ENCODE results near the gene NDUFS3. TPM values are rescaled to one million over a fixed set of nuclear protein-coding genes. Genes with fewer than 3 reads are reported as not detected.

NDUFS3 gene
- total and polyA plus RNA-seq, 10 of the 15 experiments (the other 5 are each of a cell fraction or from before 2014, with no cell fraction given): 22.3 to 217 (median 125) TPM

DNA sequence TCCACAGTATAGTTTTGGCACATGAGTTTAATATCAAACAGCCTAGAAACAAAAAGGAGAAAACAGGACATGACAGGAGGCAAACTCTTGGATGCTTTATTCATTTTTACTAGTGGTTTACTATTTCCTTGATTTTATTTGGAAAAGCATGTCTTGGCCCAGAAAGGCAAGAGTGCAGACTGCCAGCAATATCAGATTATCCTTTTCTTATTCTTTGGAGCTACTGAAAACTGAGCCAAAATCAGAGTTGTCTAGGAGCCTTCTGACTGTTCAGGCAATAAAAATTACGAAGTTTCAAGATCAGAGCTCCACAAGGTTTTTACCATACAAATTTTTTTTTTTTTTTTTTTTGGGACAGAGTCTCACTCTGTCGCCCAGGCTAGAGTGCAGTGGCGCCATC, 42.0 kb upstream of the NDUFS3 start:
- peaks cover 84% of the 10 kb centered on the region for H3K79me2 ChIP-seq (ENCODE audit: control insufficient read depth, insufficient read depth, low read length)
- RAD21 ChIA-PET (ENCODE audit: unreplicated experiment): interaction anchor here (0.6 to 0.7 kb wide), 2 partner anchors 20 to 988 kb away, joined by 3 read pairs; no protein-coding TSS in a partner anchor
- intact Hi-C loops (cut with micrococcal nuclease; ENCODE audit: unreplicated experiment) (no loop called here), in situ Hi-C loops (cut with MboI) (no loop called here)
- no peak for TF ChIP-seq KDM1A (IDR thresholded peaks at IDR 0.05; ENCODE audit: borderline replicate concordance)
- H3K36me3 ChIP-seq (ENCODE audit: control insufficient read depth in 2 of 2, insufficient read depth in 2 of 2, low read length in 1 of 2): peaks cover 2 to 7% of the 10 kb centered on the region in 2 experiments; a peak in 2 of 4 replicates
- H3K9ac ChIP-seq (ENCODE audit: control insufficient read depth, insufficient read depth, low read length): no peak overlapping the region
- WGBS (ENCODE audit: insufficient coverage, insufficient replicate concordance, low lambda C conversion rate, missing lambda C conversion rate): 100% methylated on average over 1 of the region's 3 CpGs
- CTCF ChIA-PET: interaction anchor here (1.4 to 3.3 kb wide), 4 partner anchors 11 to 28 kb away, joined by 3 to 15 read pairs (median 5); no protein-coding TSS in a partner anchor
- no TSS peak for BruUV-seq (replicated peaks)
- no peak overlapping the region for H3K4me2 ChIP-seq (ENCODE audit: control insufficient read depth, insufficient read depth)
- no peak for ATAC-seq
- H3K4me1 ChIP-seq (ENCODE audit: control insufficient read depth, insufficient read depth, low read length): peaks cover 8% of the 10 kb centered on the region
- SMC1A ChIA-PET (ENCODE audit: uncharacterized antibody, unreplicated experiment): interaction anchor here (0.8 to 3.0 kb wide), 5 partner anchors 12 to 26 kb away, joined by 3 to 11 read pairs (median 5); no protein-coding TSS in a partner anchor
- FAIRE-seq: no peak
- H3K9me3 ChIP-seq (replicated peaks; ENCODE audit: control insufficient read depth, insufficient read depth, low read length): no peaks in the 10 kb centered on the region
- H3K4me3 ChIP-seq: no peak overlapping the region
- POLR2A ChIA-PET: interaction anchor here (0.7 to 2.3 kb wide), 5 partner anchors 12 to 535 kb away, joined by 3 to 9 read pairs (median 4); no protein-coding TSS in a partner anchor
- DNase-seq (ENCODE audit: low read depth, low spot score): no peak
- no peak overlapping the region for H2AFZ ChIP-seq (ENCODE audit: control insufficient read depth, low read depth, low read length)
- H3K27me3 ChIP-seq (replicated peaks in 1 of 2; ENCODE audit: control insufficient read depth in 2 of 2, insufficient read depth in 2 of 2, low read length in 1 of 2): no peaks in the 10 kb centered on the region
- peaks cover 13% of the 10 kb centered on the region for H4K20me1 ChIP-seq (ENCODE audit: control insufficient read depth, insufficient read depth)
- no peak overlapping the region for H3K27ac ChIP-seq (ENCODE audit: control insufficient read depth, insufficient read depth)

DNA sequence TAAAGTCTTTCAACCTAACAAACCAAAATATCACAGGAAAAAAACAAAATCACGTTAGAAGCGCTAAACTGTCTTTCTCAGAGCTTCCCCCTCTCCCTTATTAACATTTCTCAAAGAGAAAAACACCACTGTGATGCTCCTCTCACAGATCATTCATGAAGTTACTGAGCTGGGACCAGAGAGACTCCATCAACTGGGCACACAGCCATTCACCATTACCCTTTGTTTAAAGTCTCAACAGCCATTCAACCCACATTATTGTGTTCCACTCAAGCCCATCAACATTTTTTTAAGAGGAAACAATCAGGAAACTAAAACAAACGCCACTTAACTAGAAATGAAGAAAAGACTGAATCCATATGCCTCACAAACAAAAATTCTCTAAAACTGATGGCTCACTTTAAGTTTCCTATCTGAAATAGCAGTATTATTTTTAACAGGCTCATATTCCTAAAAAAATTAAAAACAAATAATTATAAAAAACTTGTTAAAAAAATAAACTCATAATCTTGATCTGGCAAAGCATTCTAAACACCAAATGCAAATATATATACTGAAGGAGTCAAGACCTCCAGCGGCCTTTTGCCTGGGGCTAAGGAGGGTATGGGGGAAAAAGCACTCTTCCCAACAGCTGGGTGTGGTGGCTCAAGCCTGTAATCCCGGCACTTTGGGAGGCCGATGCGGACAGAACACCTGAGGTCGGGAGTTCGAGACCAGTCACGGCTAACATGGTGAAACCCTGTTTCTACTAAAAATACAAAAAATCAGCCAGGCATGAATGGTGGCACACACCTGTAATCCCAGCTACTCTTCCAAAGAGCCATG, 39.9 kb upstream of the NDUFS3 start:
- ChIA-PET RAD21 (ENCODE audit: unreplicated experiment) (interaction anchor here (1.1 kb wide), 1 partner anchor 25 kb away, joined by 3 read pairs; no protein-coding TSS in a partner anchor), CTCF (interaction anchor here (1.1 to 3.3 kb wide), 5 partner anchors 9 to 78 kb away, joined by 3 to 15 read pairs (median 4); no protein-coding TSS in a partner anchor), POLR2A (interaction anchor here (0.8 to 2.2 kb wide), 5 partner anchors 12 to 40 kb away, joined by 3 to 8 read pairs (median 6); no protein-coding TSS in a partner anchor), SMC1A (ENCODE audit: uncharacterized antibody, unreplicated experiment) (interaction anchor here (0.5 to 7.2 kb wide), 10 partner anchors 7 to 60 kb away, joined by 3 to 42 read pairs (median 4); no protein-coding TSS in a partner anchor)
- Histone ChIP-seq H3K27ac (ENCODE audit: control insufficient read depth, insufficient read depth) (no peak overlapping the region), H3K9me3 (replicated peaks; ENCODE audit: control insufficient read depth, insufficient read depth, low read length) (no peaks in the 10 kb centered on the region), H2AFZ (ENCODE audit: control insufficient read depth, low read depth, low read length) (no peak overlapping the region), H4K20me1 (ENCODE audit: control insufficient read depth, insufficient read depth) (peaks cover 13% of the 10 kb centered on the region), H3K27me3 (replicated peaks in 1 of 2; ENCODE audit: control insufficient read depth in 2 of 2, insufficient read depth in 2 of 2, low read length in 1 of 2) (no peaks in the 10 kb centered on the region), H3K4me2 (ENCODE audit: control insufficient read depth, insufficient read depth) (no peak overlapping the region), H3K9ac (ENCODE audit: control insufficient read depth, insufficient read depth, low read length) (no peak overlapping the region), H3K79me2 (ENCODE audit: control insufficient read depth, insufficient read depth, low read length) (peaks cover 86% of the 10 kb centered on the region), H3K36me3 (ENCODE audit: control insufficient read depth in 2 of 2, insufficient read depth in 2 of 2, low read length in 1 of 2) (peaks cover 2 to 7% of the 10 kb centered on the region in 2 experiments; a peak in 2 of 4 replicates), H3K4me3 (no peak overlapping the region), H3K4me1 (ENCODE audit: control insufficient read depth, insufficient read depth, low read length) (peaks cover 8% of the 10 kb centered on the region)
- DNase-seq (ENCODE audit: low read depth, low spot score) (no peak), FAIRE-seq (no peak), ATAC-seq (no peak)
- in situ Hi-C loops (cut with MboI): no loop called here
- WGBS (ENCODE audit: insufficient coverage, insufficient replicate concordance, low lambda C conversion rate, missing lambda C conversion rate): 79% methylated on average over 10 of the region's 10 CpGs
- TF ChIP-seq CBFB (IDR thresholded peaks at IDR 0.05; ENCODE audit: low read depth) (no peak), YY1 (IDR thresholded peaks at IDR 0.05; ENCODE audit: low read depth, low read length) (no peak), NR2C1 (IDR thresholded peaks at IDR 0.05) (no peak), EGR1 (IDR thresholded peaks at IDR 0.05; ENCODE audit: borderline replicate concordance in 1 of 2, low read depth in 2 of 2, low read length in 2 of 2) (no peak), NFYB (IDR thresholded peaks at IDR 0.05; ENCODE audit: insufficient read depth, low read depth, low read length) (no peak), PML (IDR thresholded peaks at IDR 0.05; ENCODE audit: low read length) (no peak), MYC (IDR thresholded peaks at IDR 0.05; ENCODE audit: insufficient read depth, insufficient read length, insufficient replicate concordance, low read length, severe bottlenecking) (no peak), ZNF24 (IDR thresholded peaks at IDR 0.05) (no peak)
- intact Hi-C loops (cut with micrococcal nuclease; ENCODE audit: unreplicated experiment): no loop called here
- BruUV-seq (replicated peaks): TSS peak; percentile 23
